Ishikawa (cell line): Measurements from ENCODE around the gene RXRA.

Source experiments
- CREB1 ChIP-seq: IDR thresholded peaks from 2 replicates; pipeline ENCODE4 v1.6.1; 2012; ENCODE audit warnings: low read depth
- EGR1 ChIP-seq: IDR thresholded peaks from 2 replicates; pipeline ENCODE4 v1.6.1; 2012
- EP300 ChIP-seq: IDR thresholded peaks from 2 replicates; pipeline ENCODE4 v1.6.1; 2012; ENCODE audit warnings: borderline replicate concordance
- MAX ChIP-seq: IDR thresholded peaks from 2 replicates; pipeline ENCODE4 v1.6.1; 2012
- NFIC ChIP-seq: IDR thresholded peaks from 2 replicates; pipeline ENCODE4 v1.6.1; 2012
- RAD21 ChIP-seq: IDR thresholded peaks from 2 replicates; pipeline ENCODE4 v1.6.1; 2012; ENCODE audit warnings: low read depth
- TAF1 ChIP-seq: IDR thresholded peaks from 2 replicates; pipeline ENCODE4 v1.6.1; 2012; ENCODE audit warnings: low read depth, mild to moderate bottlenecking
- TCF12 ChIP-seq: IDR thresholded peaks from 2 replicates; pipeline ENCODE4 v1.6.1; 2012; ENCODE audit warnings: low read depth
- TEAD4 ChIP-seq: IDR thresholded peaks from 2 replicates; pipeline ENCODE4 v1.6.1; 2012
- YY1 ChIP-seq: IDR thresholded peaks from 2 replicates; pipeline ENCODE4 v1.6.1; 2012; ENCODE audit warnings: low read depth
- ZBTB7A ChIP-seq: IDR thresholded peaks from 2 replicates; pipeline ENCODE4 v1.6.1; 2012; ENCODE audit warnings: low read depth
- TF ChIP-seq, protein P1 (sequence below): IDR thresholded peaks from 2 replicates; pipeline ENCODE4 v1.6.1; 2012; ENCODE audit warnings: low read depth, mild to moderate bottlenecking

GRCh38 chr9:134283111-134283515 is 43.1 kb upstream of the RXRA start:
- TF ChIP-seq, protein P1, sequence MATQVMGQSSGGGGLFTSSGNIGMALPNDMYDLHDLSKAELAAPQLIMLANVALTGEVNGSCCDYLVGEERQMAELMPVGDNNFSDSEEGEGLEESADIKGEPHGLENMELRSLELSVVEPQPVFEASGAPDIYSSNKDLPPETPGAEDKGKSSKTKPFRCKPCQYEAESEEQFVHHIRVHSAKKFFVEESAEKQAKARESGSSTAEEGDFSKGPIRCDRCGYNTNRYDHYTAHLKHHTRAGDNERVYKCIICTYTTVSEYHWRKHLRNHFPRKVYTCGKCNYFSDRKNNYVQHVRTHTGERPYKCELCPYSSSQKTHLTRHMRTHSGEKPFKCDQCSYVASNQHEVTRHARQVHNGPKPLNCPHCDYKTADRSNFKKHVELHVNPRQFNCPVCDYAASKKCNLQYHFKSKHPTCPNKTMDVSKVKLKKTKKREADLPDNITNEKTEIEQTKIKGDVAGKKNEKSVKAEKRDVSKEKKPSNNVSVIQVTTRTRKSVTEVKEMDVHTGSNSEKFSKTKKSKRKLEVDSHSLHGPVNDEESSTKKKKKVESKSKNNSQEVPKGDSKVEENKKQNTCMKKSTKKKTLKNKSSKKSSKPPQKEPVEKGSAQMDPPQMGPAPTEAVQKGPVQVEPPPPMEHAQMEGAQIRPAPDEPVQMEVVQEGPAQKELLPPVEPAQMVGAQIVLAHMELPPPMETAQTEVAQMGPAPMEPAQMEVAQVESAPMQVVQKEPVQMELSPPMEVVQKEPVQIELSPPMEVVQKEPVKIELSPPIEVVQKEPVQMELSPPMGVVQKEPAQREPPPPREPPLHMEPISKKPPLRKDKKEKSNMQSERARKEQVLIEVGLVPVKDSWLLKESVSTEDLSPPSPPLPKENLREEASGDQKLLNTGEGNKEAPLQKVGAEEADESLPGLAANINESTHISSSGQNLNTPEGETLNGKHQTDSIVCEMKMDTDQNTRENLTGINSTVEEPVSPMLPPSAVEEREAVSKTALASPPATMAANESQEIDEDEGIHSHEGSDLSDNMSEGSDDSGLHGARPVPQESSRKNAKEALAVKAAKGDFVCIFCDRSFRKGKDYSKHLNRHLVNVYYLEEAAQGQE, result no peak
- TF ChIP-seq CREB1 (no peak), MAX (no peak; the same call in 1 of the 2 replicates), RAD21 (peak; percentile 2; the same call in 1 of the 2 replicates), EP300 (peak; percentile 61; the same call in 1 of the 2 replicates), NFIC (peak; percentile 95), YY1 (0 out of 2 replicates have a peak, but pooled peaks have one; percentile 39), TAF1 (no peak), TEAD4 (peak; percentile 46; the same call in 1 of the 2 replicates), TCF12 (peak; percentile 75), EGR1 (no peak), ZBTB7A (no peak)
